ENCODE measurements around the gene HOXB4.

- TF ChIP-seq POLR2AphosphoS5 (IDR thresholded peaks at IDR 0.05; ENCODE audit: low read depth, low read length) (no peak), TAF1 (IDR thresholded peaks at IDR 0.05; ENCODE audit: borderline replicate concordance, insufficient read depth, low read length) (no peak), REST (IDR thresholded peaks at IDR 0.05; ENCODE audit: insufficient read depth in 1 of 2, low read depth in 2 of 2, low read length in 2 of 2) (no peak), SIN3A (IDR thresholded peaks at IDR 0.05; ENCODE audit: borderline replicate concordance, insufficient read depth, low read length) (no peak)
These were observed 21.2 kb upstream of the HOXB4 start for GRCh38 chr17:48599354-48599753.
